CD14-positive monocyte (primary cell): ENCODE results near the gene MACROD2. TPM values are rescaled to one million over a fixed set of nuclear protein-coding genes. Genes with fewer than 3 reads are reported as not detected.

ENCODE experiments used
- DNase-seq, 3 donors: peaks; one replicate each; pipeline ENCODE4 v3.0.0-alpha.2; 2011 to 2022
- H2AFZ ChIP-seq: 2 replicates; pipeline ENCODE4 v1.6.0; 2012; ENCODE audit warnings: mild to moderate bottlenecking, low read depth, low read length, inconsistent platforms; ENCODE audit not compliant: insufficient read depth, poor library complexity, severe bottlenecking
- H3K27ac ChIP-seq, 2 donors: 1 replicate in 1 of 2; 2 replicates in 1 of 2; pipeline ENCODE4 v1.5.1; 2012 to 2013; ENCODE audit warnings: low read length in 2 of 2, control low read depth in 1 of 2, inconsistent platforms in 1 of 2, low read depth in 1 of 2, mild to moderate bottlenecking in 1 of 2
- H3K27me3 ChIP-seq, 2 donors: one replicate each; pipeline versions ENCODE4 v1.6.0 to v1.6.1; 2011 to 2013; ENCODE audit warnings: low read length in 2 of 2; ENCODE audit not compliant: control insufficient read depth in 2 of 2, insufficient read depth in 2 of 2
- H3K36me3 ChIP-seq, 2 donors: replicated peaks in 1 of 2; 1 replicate in 1 of 2; 2 replicates in 1 of 2; pipeline versions ENCODE4 v1.5.1 to v1.6.1; 2012 to 2013; ENCODE audit warnings: low read length in 2 of 2, control low read depth in 1 of 2, inconsistent platforms in 1 of 2, mild to moderate bottlenecking in 1 of 2; ENCODE audit not compliant: insufficient read depth in 2 of 2, control insufficient read depth in 1 of 2
- H3K4me1 ChIP-seq, 2 donors: 1 replicate in 1 of 2; 2 replicates in 1 of 2; pipeline versions ENCODE4 v1.5.1 to v1.6.1; 2012 to 2013; ENCODE audit warnings: low read length in 2 of 2, control low read depth in 1 of 2, inconsistent platforms in 1 of 2, mild to moderate bottlenecking in 1 of 2, moderate library complexity in 1 of 2; ENCODE audit not compliant: insufficient read depth in 2 of 2, control insufficient read depth in 1 of 2
- H3K4me2 ChIP-seq: replicated peaks from 2 replicates; pipeline ENCODE3; 2012; ENCODE audit warnings: low read length, moderate library complexity, mild to moderate bottlenecking; ENCODE audit not compliant: poor library complexity, severe bottlenecking; ENCODE audit errors: extremely low read depth
- H3K4me3 ChIP-seq, 3 experiments: fragments of 200-600 bp in 1 of 3; sonication (generic) in 1 of 3; replicated peaks in 1 of 3; 1 replicate in 2 of 3; 2 replicates in 1 of 3; pipeline ENCODE4 v1.5.1; 2011 to 2013; ENCODE audit warnings: low read length in 3 of 3, mild to moderate bottlenecking in 3 of 3, control low read depth in 2 of 3, low read depth in 2 of 3, inconsistent platforms in 1 of 3, moderate library complexity in 1 of 3
- H3K79me2 ChIP-seq: 2 replicates; pipeline ENCODE4 v1.6.0; 2012; ENCODE audit warnings: mild to moderate bottlenecking, control low read depth, inconsistent platforms, low read length, moderate library complexity; ENCODE audit not compliant: insufficient read depth
- H3K9ac ChIP-seq: 2 replicates; pipeline ENCODE4 v1.6.0; 2017; ENCODE audit warnings: low read length, mild to moderate bottlenecking; ENCODE audit not compliant: insufficient read depth, poor library complexity, severe bottlenecking
- H3K9me3 ChIP-seq, 2 donors: replicated peaks in 1 of 2; 1 replicate in 1 of 2; 2 replicates in 1 of 2; pipeline versions ENCODE4 v1.5.1 to v1.6.1; 2012 to 2013; ENCODE audit warnings: low read length in 2 of 2, control low read depth in 1 of 2; ENCODE audit not compliant: control insufficient read depth in 1 of 2, insufficient read depth in 1 of 2
- H4K20me1 ChIP-seq: 2 replicates; pipeline ENCODE4 v1.6.0; 2012; ENCODE audit warnings: mild to moderate bottlenecking, low read length, control low read depth, moderate library complexity; ENCODE audit not compliant: insufficient read depth
- H3K27ac Mint-ChIP-seq, 7 donors: one replicate each; pipeline ENCODE4 v1.8.0; 2020; ENCODE audit warnings: mild to moderate bottlenecking in 7 of 7, mixed read lengths in 7 of 7, moderate library complexity in 6 of 7, inconsistent platforms in 2 of 7
- H3K27me3 Mint-ChIP-seq, 3 donors: one replicate each; pipeline ENCODE4 v1.8.0; 2021 to 2022; ENCODE audit warnings: low read depth in 3 of 3, mild to moderate bottlenecking in 3 of 3, mixed read lengths in 3 of 3, moderate library complexity in 3 of 3, inconsistent platforms in 1 of 3
- H3K36me3 Mint-ChIP-seq, 2 donors: one replicate each; pipeline ENCODE4 v1.8.0; 2020; ENCODE audit warnings: mixed read lengths in 2 of 2, inconsistent platforms in 1 of 2, mild to moderate bottlenecking in 1 of 2
- H3K4me1 Mint-ChIP-seq: one replicate; pipeline ENCODE4 v1.8.0; 2020; ENCODE audit warnings: mild to moderate bottlenecking, mixed read lengths
- H3K4me3 Mint-ChIP-seq, 2 donors: one replicate each; pipeline ENCODE4 v1.8.0; 2020; ENCODE audit warnings: mild to moderate bottlenecking in 2 of 2, mixed read lengths in 2 of 2, moderate library complexity in 1 of 2
- H3K9me3 Mint-ChIP-seq, 7 donors: one replicate each; pipeline ENCODE4 v1.8.0; 2020 to 2022; ENCODE audit warnings: mixed read lengths in 7 of 7, mild to moderate bottlenecking in 6 of 7, moderate library complexity in 6 of 7, inconsistent platforms in 2 of 7
- WGBS: methylation state at CpG from one replicate; pipeline ENCODE4 v1.1.5; 2013; ENCODE audit warnings: missing lambda C conversion rate; ENCODE audit not compliant: insufficient coverage; 5-methylcytosine and 5-hydroxymethylcytosine counted together
- intact Hi-C, 2 donors: fragments of 100-400 bp; cut with micrococcal nuclease; formaldehyde crosslinking; loops; one replicate each; pipeline versions ENCODE4 v1.15.0 to v1.15.1; 2023
- polyA plus RNA-seq, 3 donors: library from polyadenylated mRNA; depleted of rRNA in 1 of 3; unstranded in 2 of 3; stranded (reverse) in 1 of 3; fragments of 300-500 nt in 2 of 3; fragments of >200 nt in 1 of 3; fragmentation: Illumina TruSeq in 2 of 3; gene quantifications; 1 replicate in 2 of 3; 2 replicates in 1 of 3; pipeline ENCODE4 v1.2.3, GENCODE V29; 2012 to 2021
- TF ChIP-seq, protein P1 (sequence below): fragments of 200-600 bp; IDR thresholded peaks from one replicate; pipeline ENCODE4 v1.8.0; 2022; ENCODE audit warnings: antibody characterized with exemption, mild to moderate bottlenecking

The MACROD2 gene
- polyA plus RNA-seq, 3 donors: 0.23 TPM; not detected in 2

GRCh38 chr20:14299831-14300230 lies 304.5 kb downstream of the MACROD2 start:
- H3K4me3 ChIP-seq: no peak overlapping the region
- Mint-ChIP-seq H3K4me1 (no peaks in the 10 kb centered on the region), H3K27ac (no peak overlapping the region), H3K9me3 (peaks cover 0 to 8% (median 5%) of the 10 kb centered on the region in 7 donors), H3K27me3 (peaks cover 0 to 2% (median 0%) of the 10 kb centered on the region in 3 donors), H3K36me3 (no peaks in the 10 kb centered on the region), H3K4me3 (no peak overlapping the region)
- H3K4me1 ChIP-seq: no peaks in the 10 kb centered on the region
- H3K4me2 ChIP-seq: no peak overlapping the region
- H3K27me3 ChIP-seq: no peaks in the 10 kb centered on the region
- H3K27ac ChIP-seq: no peak overlapping the region
- no peak for DNase-seq
- peaks cover 0 to 3% of the 10 kb centered on the region in 2 donors for H3K9me3 ChIP-seq
- intact Hi-C loops: no loop called here
- no peaks in the 10 kb centered on the region for H4K20me1 ChIP-seq
- no peak overlapping the region for H2AFZ ChIP-seq
- TF ChIP-seq, protein P1, sequence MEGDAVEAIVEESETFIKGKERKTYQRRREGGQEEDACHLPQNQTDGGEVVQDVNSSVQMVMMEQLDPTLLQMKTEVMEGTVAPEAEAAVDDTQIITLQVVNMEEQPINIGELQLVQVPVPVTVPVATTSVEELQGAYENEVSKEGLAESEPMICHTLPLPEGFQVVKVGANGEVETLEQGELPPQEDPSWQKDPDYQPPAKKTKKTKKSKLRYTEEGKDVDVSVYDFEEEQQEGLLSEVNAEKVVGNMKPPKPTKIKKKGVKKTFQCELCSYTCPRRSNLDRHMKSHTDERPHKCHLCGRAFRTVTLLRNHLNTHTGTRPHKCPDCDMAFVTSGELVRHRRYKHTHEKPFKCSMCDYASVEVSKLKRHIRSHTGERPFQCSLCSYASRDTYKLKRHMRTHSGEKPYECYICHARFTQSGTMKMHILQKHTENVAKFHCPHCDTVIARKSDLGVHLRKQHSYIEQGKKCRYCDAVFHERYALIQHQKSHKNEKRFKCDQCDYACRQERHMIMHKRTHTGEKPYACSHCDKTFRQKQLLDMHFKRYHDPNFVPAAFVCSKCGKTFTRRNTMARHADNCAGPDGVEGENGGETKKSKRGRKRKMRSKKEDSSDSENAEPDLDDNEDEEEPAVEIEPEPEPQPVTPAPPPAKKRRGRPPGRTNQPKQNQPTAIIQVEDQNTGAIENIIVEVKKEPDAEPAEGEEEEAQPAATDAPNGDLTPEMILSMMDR: no peak
- no peak overlapping the region for H3K9ac ChIP-seq
- WGBS: no CpG with 5 or more reads among the region's 4 CpGs
- H3K36me3 ChIP-seq: no peaks in the 10 kb centered on the region
- H3K79me2 ChIP-seq: no peaks in the 10 kb centered on the region

GRCh38 chr20:14303106-14303505 lies 307.8 kb downstream of the MACROD2 start:
- intact Hi-C loops: no loop called here
- peaks cover 0 to 7% (median 4%) of the 10 kb centered on the region in 7 donors for H3K9me3 Mint-ChIP-seq

More at GRCh38 chr20:14303106-14303505, 307.8 kb downstream of the MACROD2 start:
- Mint-ChIP-seq H3K27me3 (peaks cover 0 to 2% (median 0%) of the 10 kb centered on the region in 3 donors), H3K36me3 (no peaks in the 10 kb centered on the region), H3K4me3 (no peak overlapping the region), H3K4me1 (no peaks in the 10 kb centered on the region), H3K27ac (no peak overlapping the region)
- H3K4me3 ChIP-seq: no peak overlapping the region
- WGBS: 83% methylated on average over 1 of the region's 6 CpGs
- DNase-seq: no peak
- no peaks in the 10 kb centered on the region for H3K4me1 ChIP-seq
- H3K79me2 ChIP-seq: no peaks in the 10 kb centered on the region
- H4K20me1 ChIP-seq: no peaks in the 10 kb centered on the region
- no peak overlapping the region for H3K27ac ChIP-seq
- TF ChIP-seq, protein P1: no peak
- H3K9me3 ChIP-seq: peaks cover 0 to 3% of the 10 kb centered on the region in 2 donors
- no peaks in the 10 kb centered on the region for H3K36me3 ChIP-seq
- H3K9ac ChIP-seq: no peak overlapping the region
- H2AFZ ChIP-seq: no peak overlapping the region
- no peaks in the 10 kb centered on the region for H3K27me3 ChIP-seq
- no peak overlapping the region for H3K4me2 ChIP-seq
